B cell (primary cell): ENCODE data around the gene ATXN7. TPM values are rescaled to one million over a fixed set of nuclear protein-coding genes. Genes with fewer than 3 reads are reported as not detected.

Source experiments
- ATAC-seq: fragments of 200-7000 bp; cut with Tn5 transposase; one replicate; pipeline ENCODE4 v1.10.0; 2021; ENCODE audit warnings: low read depth, mild to moderate bottlenecking, moderate number of reproducible peaks, moderate library complexity
- CTCF ChIA-PET: fragments of 350-600 bp; sonication (Branson Sonifier 250); formaldehyde crosslinking; loops from one replicate; lab custom pipeline; 2021; ENCODE audit warnings: antibody characterized with exemption, inconsistent platforms; lab: Charles Lee
- POLR2A ChIA-PET: fragments of 350-600 bp; sonication (Branson Sonifier 250); formaldehyde crosslinking; loops from one replicate; lab custom pipeline; 2021; ENCODE audit warnings: antibody characterized with exemption; lab: Charles Lee
- DNase-seq: peaks from one replicate; pipeline ENCODE4 v3.0.0; 2013
- H2AFZ ChIP-seq: 2 replicates; pipeline ENCODE4 v1.6.1; 2012; ENCODE audit warnings: mild to moderate bottlenecking, low read depth, low read length; ENCODE audit not compliant: insufficient read depth, poor library complexity, severe bottlenecking
- H3K27ac ChIP-seq, 2 donors: 1 replicate in 1 of 2; 2 replicates in 1 of 2; pipeline ENCODE4 v1.5.1; 2012 to 2013; ENCODE audit warnings: low read length in 2 of 2, mild to moderate bottlenecking in 2 of 2, moderate library complexity in 1 of 2
- H3K27me3 ChIP-seq, 4 experiments: fragments of 200-600 bp in 1 of 4; sonication (generic) in 1 of 4; replicated peaks in 1 of 4; 1 replicate in 2 of 4; 2 replicates in 2 of 4; pipeline versions ENCODE4 v1.6.1 to v1.7.0; 2013 to 2016; ENCODE audit warnings: low read length in 3 of 4, mild to moderate bottlenecking in 2 of 4, mixed read lengths in 1 of 4, moderate library complexity in 1 of 4; ENCODE audit not compliant: insufficient read depth in 4 of 4, control insufficient read depth in 3 of 4; ENCODE audit errors: control extremely low read depth in 1 of 4
- H3K36me3 ChIP-seq, 2 experiments: replicated peaks in 1 of 2; 1 replicate in 1 of 2; 2 replicates in 1 of 2; pipeline versions ENCODE4 v1.6.1 to v1.7.1; 2013; ENCODE audit warnings: low read length in 1 of 2; ENCODE audit not compliant: insufficient read depth in 2 of 2, control insufficient read depth in 1 of 2; ENCODE audit errors: control extremely low read depth in 1 of 2, extremely low read depth in 1 of 2
- H3K4me1 ChIP-seq, 2 donors: fragments of 200-600 bp in 1 of 2; sonication (generic) in 1 of 2; 1 replicate in 1 of 2; 2 replicates in 1 of 2; pipeline versions ENCODE4 v1.5.1 to v1.6.1; 2013 to 2017; ENCODE audit warnings: low read length in 2 of 2; ENCODE audit not compliant: control insufficient read depth in 2 of 2, insufficient read depth in 2 of 2
- H3K4me2 ChIP-seq: replicated peaks from 2 replicates; pipeline ENCODE3; 2012; ENCODE audit warnings: mild to moderate bottlenecking, low read depth, low read length; ENCODE audit not compliant: poor library complexity, severe bottlenecking
- H3K4me3 ChIP-seq, 5 experiments: fragments of 200-600 bp in 1 of 5; sonication (generic) in 1 of 5; 1 replicate in 3 of 5; 2 replicates in 2 of 5; pipeline versions ENCODE4 v1.5.1 to v1.7.0; 2011 to 2016; ENCODE audit warnings: low read length in 4 of 5, mild to moderate bottlenecking in 4 of 5, low read depth in 2 of 5, control low read depth in 1 of 5, moderate library complexity in 1 of 5; ENCODE audit not compliant: insufficient read depth in 1 of 5; ENCODE audit errors: control extremely low read depth in 1 of 5, extremely low read depth in 1 of 5
- H3K79me2 ChIP-seq: fragments of 200-600 bp; sonication (generic); one replicate; pipeline ENCODE4 v1.6.0; 2016; ENCODE audit warnings: low read length; ENCODE audit not compliant: control insufficient read depth, insufficient read depth
- H3K9ac ChIP-seq: fragments of 200-600 bp; sonication (generic); 2 replicates; pipeline ENCODE4 v1.6.1; 2017; ENCODE audit warnings: mild to moderate bottlenecking, low read length, moderate library complexity
- H3K9me3 ChIP-seq, 3 donors: one replicate each; pipeline versions ENCODE4 v1.6.1 to v1.7.1; 2013; ENCODE audit warnings: low read length in 2 of 3; ENCODE audit not compliant: control insufficient read depth in 2 of 3, insufficient read depth in 1 of 3; ENCODE audit errors: control extremely low read depth in 1 of 3
- H4K20me1 ChIP-seq: 2 replicates; pipeline ENCODE4 v1.6.0; 2012; ENCODE audit warnings: mild to moderate bottlenecking, low read length; ENCODE audit not compliant: insufficient read depth, control insufficient read depth, poor library complexity, severe bottlenecking
- H3K27ac Mint-ChIP-seq: one replicate; pipeline ENCODE4 v1.8.0; 2021; ENCODE audit warnings: mixed read lengths
- H3K27me3 Mint-ChIP-seq: one replicate; pipeline ENCODE4 v1.8.0; 2021; ENCODE audit warnings: mixed read lengths
- H3K4me1 Mint-ChIP-seq: one replicate; pipeline ENCODE4 v1.8.0; 2021; ENCODE audit warnings: mixed read lengths
- H3K4me3 Mint-ChIP-seq: one replicate; pipeline ENCODE4 v1.8.0; 2021; ENCODE audit warnings: mixed read lengths
- H3K9me3 Mint-ChIP-seq: one replicate; pipeline ENCODE4 v1.8.0; 2022; ENCODE audit warnings: mixed read lengths; ENCODE audit not compliant: insufficient read depth
- CTCF ChIP-seq: fragments of 200-600 bp; IDR thresholded peaks from one replicate; pipeline ENCODE4 v1.8.0; 2022; ENCODE audit warnings: antibody characterized with exemption, mild to moderate bottlenecking
- EZH2 ChIP-seq: IDR thresholded peaks from 2 replicates; pipeline ENCODE4 v1.6.1; 2012; ENCODE audit warnings: borderline replicate concordance, low read depth, mild to moderate bottlenecking, moderate library complexity, low read length; ENCODE audit not compliant: insufficient read depth, poor library complexity, severe bottlenecking
- WGBS: methylation state at CpG from one replicate; pipeline ENCODE4 v1.1.5; 2013; ENCODE audit warnings: missing lambda C conversion rate; ENCODE audit not compliant: insufficient coverage; 5-methylcytosine and 5-hydroxymethylcytosine counted together
- intact Hi-C: fragments of 100-400 bp; cut with micrococcal nuclease; formaldehyde crosslinking; loops from one replicate; pipeline ENCODE4 v1.10.0; 2022
- polyA plus RNA-seq: library from polyadenylated mRNA; depleted of rRNA; stranded (reverse); fragments of >200 nt; gene quantifications from 2 replicates; pipeline ENCODE4 v1.2.3, GENCODE V29; 2012
- total RNA-seq, 2 donors: library from RNA; stranded (reverse); fragments of 120-200 nt in 1 of 2; gene quantifications; 1 replicate in 1 of 2; 2 replicates in 1 of 2; pipeline versions ENCODE4 v1.2.3 to v1.2.4, GENCODE V29; 2013 to 2022

ATXN7 gene
- total and polyA plus RNA-seq, 2 donors (not counting 1 experiment from before 2014, with no cell fraction given), result 18.1 to 74.3 TPM

- no peaks in the 10 kb centered on the region for H3K9me3 Mint-ChIP-seq
- H3K27ac ChIP-seq, result no peak overlapping the region
- H3K36me3 ChIP-seq, result peaks cover 0 to 11% of the 10 kb centered on the region in 2 experiments
- H3K4me1 ChIP-seq, result peaks cover 0 to 8% of the 10 kb centered on the region in 2 donors
- H4K20me1 ChIP-seq, result peaks cover 64% of the 10 kb centered on the region
- no peaks in the 10 kb centered on the region for H3K27me3 ChIP-seq
- DNase-seq, result no peak
- TF ChIP-seq EZH2 (no peak), CTCF (no peak)
- no peak overlapping the region for H3K27ac Mint-ChIP-seq
- peaks cover 37% of the 10 kb centered on the region for H3K4me1 Mint-ChIP-seq
- H3K79me2 ChIP-seq, result peaks cover 71% of the 10 kb centered on the region
- no peak for ATAC-seq
- H3K27me3 Mint-ChIP-seq, result no peaks in the 10 kb centered on the region
- no peak overlapping the region for H3K4me2 ChIP-seq
- H3K9me3 ChIP-seq, result no peaks in the 10 kb centered on the region
- H2AFZ ChIP-seq, result no peak overlapping the region
- no peak overlapping the region for H3K9ac ChIP-seq
- WGBS, result 100% methylated on average over 1 of the region's 1 CpG
- H3K4me3 Mint-ChIP-seq, result no peak overlapping the region
- intact Hi-C loops, result no loop called here
- POLR2A ChIA-PET, result no interaction called here
- H3K4me3 ChIP-seq, result no peak overlapping the region
- CTCF ChIA-PET, result interaction anchor here (1.2 to 2.5 kb wide), 2 partner anchors 19 to 47 kb away, joined by 3 to 13 read pairs; no protein-coding TSS in a partner anchor
These were observed 110.8 kb downstream of the ATXN7 start for GRCh38 chr3:63974451-63974850.

GRCh38 chr3:63975723-63976122 is 112.1 kb downstream of the ATXN7 start:
- 100% methylated on average over 3 of the region's 3 CpGs for WGBS
- POLR2A ChIA-PET, result interaction anchor here (0.6 kb wide), 1 partner anchor 28 kb away, joined by 3 read pairs; no protein-coding TSS in a partner anchor
- peaks cover 59% of the 10 kb centered on the region for H4K20me1 ChIP-seq
- no peak overlapping the region for H3K9ac ChIP-seq
- H3K36me3 ChIP-seq, result peaks cover 0 to 21% of the 10 kb centered on the region in 2 experiments
- no peaks in the 10 kb centered on the region for H3K9me3 ChIP-seq
- no peak overlapping the region for H3K27ac Mint-ChIP-seq
- H3K27me3 ChIP-seq, result no peaks in the 10 kb centered on the region
- H3K79me2 ChIP-seq, result peaks cover 69% of the 10 kb centered on the region
- peaks cover 0 to 8% of the 10 kb centered on the region in 2 donors for H3K4me1 ChIP-seq
- H3K27me3 Mint-ChIP-seq, result no peaks in the 10 kb centered on the region
- no peak for TF ChIP-seq CTCF
- no peak for TF ChIP-seq EZH2
- CTCF ChIA-PET, result interaction anchor here (1.3 to 4.5 kb wide), 2 partner anchors 9 to 17 kb away, joined by 3 to 27 read pairs; no protein-coding TSS in a partner anchor
- no peak overlapping the region for H2AFZ ChIP-seq
- no peak overlapping the region for H3K4me3 ChIP-seq
- intact Hi-C loops, result no loop called here
- H3K9me3 Mint-ChIP-seq, result no peaks in the 10 kb centered on the region
- DNase-seq, result no peak
- no peak for ATAC-seq
- H3K27ac ChIP-seq, result no peak overlapping the region
- H3K4me1 Mint-ChIP-seq, result peaks cover 30% of the 10 kb centered on the region
- H3K4me2 ChIP-seq, result no peak overlapping the region
- H3K4me3 Mint-ChIP-seq, result no peak overlapping the region
